Brain microvascular endothelial cell (primary cell): ENCODE data around the gene RTN4IP1.

Source experiments
- DNase-seq: peaks from one replicate; pipeline ENCODE4 v3.0.0-alpha.2; 2020
- H3K27ac ChIP-seq: fragments of 250-450 bp; sonication (Bioruptor Pico); 2 replicates; pipeline ENCODE4 v1.5.1; 2020; ENCODE audit warnings: mild to moderate bottlenecking, moderate library complexity
- H3K27me3 ChIP-seq: fragments of 250-450 bp; sonication (Bioruptor Pico); replicated peaks from 2 replicates; pipeline ENCODE4 v1.5.1; 2020; ENCODE audit warnings: mild to moderate bottlenecking
- H3K36me3 ChIP-seq: fragments of 250-450 bp; sonication (Bioruptor Pico); replicated peaks from 2 replicates; pipeline ENCODE4 v1.5.1; 2020; ENCODE audit warnings: mild to moderate bottlenecking
- H3K4me3 ChIP-seq: 2 replicates; pipeline ENCODE4 v1.5.1; 2011; ENCODE audit warnings: low read depth, mild to moderate bottlenecking, control low read depth, low read length, moderate library complexity
- in situ Hi-C: cut with HindIII; loops from 2 replicates; pipeline ENCODE4 v1.10.0; 2017; ENCODE audit warnings: low sequenced_read_pairs, low pct_ligation_motif_present
- TF ChIP-seq, protein P1 (sequence below): IDR thresholded peaks from 2 replicates; pipeline ENCODE4 v1.5.1; 2011; ENCODE audit warnings: low read depth, mild to moderate bottlenecking, moderate library complexity, low read length, control low read depth, inconsistent platforms; ENCODE audit errors: missing control alignments

Gene RTN4IP1

DNA sequence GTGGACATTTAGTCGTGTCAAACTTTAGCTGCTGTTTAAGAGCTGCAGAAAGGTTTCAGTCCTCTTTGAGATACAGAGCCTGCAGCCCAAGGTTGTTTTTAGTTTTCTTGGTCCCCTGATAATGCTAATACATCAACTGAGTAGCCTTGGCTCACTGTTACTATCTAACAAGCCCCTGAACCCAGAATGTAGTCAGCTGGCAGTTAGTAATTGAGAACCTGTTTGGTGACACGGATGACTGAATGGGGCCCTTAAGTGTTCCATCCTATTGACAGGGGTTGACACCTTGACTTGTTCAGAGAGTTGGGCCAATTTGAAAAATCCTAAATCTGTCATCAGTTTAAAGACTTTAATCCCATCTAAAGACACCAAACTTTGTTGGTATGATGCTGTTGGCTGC lies 2.8 kb downstream of the RTN4IP1 start:
- Histone ChIP-seq H3K4me3 (no peak overlapping the region), H3K27ac (no peak overlapping the region), H3K27me3 (no peaks in the 10 kb centered on the region), H3K36me3 (no peaks in the 10 kb centered on the region)
- no peak for DNase-seq
- TF ChIP-seq, protein P1, sequence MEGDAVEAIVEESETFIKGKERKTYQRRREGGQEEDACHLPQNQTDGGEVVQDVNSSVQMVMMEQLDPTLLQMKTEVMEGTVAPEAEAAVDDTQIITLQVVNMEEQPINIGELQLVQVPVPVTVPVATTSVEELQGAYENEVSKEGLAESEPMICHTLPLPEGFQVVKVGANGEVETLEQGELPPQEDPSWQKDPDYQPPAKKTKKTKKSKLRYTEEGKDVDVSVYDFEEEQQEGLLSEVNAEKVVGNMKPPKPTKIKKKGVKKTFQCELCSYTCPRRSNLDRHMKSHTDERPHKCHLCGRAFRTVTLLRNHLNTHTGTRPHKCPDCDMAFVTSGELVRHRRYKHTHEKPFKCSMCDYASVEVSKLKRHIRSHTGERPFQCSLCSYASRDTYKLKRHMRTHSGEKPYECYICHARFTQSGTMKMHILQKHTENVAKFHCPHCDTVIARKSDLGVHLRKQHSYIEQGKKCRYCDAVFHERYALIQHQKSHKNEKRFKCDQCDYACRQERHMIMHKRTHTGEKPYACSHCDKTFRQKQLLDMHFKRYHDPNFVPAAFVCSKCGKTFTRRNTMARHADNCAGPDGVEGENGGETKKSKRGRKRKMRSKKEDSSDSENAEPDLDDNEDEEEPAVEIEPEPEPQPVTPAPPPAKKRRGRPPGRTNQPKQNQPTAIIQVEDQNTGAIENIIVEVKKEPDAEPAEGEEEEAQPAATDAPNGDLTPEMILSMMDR = no peak
- in situ Hi-C loops = no loop called here

DNA sequence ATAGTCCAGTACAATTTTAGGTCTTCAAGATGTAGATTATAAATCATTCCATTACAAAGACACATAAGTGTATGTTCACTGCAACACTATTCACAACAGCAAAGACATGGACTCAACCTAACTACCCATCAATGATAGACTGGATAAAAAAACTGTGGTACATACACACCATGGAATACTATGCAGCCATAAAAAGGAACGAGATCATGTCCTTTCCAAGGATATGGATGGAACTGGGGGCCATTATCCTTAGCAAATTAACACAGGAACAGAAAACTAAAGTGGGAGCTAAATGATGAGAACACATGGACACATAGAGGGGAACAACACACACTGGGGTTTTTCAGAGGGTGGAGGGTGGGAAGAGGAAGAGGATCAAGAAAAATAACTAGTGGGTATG lies 6.3 kb downstream of the RTN4IP1 start:
- DNase-seq = no peak
- H3K27ac ChIP-seq = no peak overlapping the region
- TF ChIP-seq, protein P1 = no peak
- no peaks in the 10 kb centered on the region for H3K36me3 ChIP-seq
- no peaks in the 10 kb centered on the region for H3K27me3 ChIP-seq
- no peak overlapping the region for H3K4me3 ChIP-seq
- in situ Hi-C loops = no loop called here

DNA sequence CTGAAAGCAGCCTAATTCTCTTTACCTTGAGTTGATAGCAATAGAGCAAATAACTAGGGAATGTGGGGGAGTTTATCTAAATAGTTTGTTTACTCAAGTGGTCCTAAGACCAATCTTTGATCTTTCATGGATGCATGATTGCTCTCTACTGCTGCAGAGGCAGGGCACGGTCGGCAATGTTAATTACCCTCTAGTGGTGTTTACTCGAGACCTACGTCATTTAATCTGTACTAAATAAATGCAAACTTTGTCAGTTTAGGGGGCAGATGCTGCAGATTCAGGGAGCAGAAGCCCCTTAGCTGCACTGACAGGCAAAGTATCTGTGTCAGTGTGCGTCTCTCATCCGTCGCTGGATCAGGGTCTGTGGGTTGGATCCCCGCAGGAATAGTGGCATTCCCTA lies 6.9 kb downstream of the RTN4IP1 start:
- in situ Hi-C loops = no loop called here
- Histone ChIP-seq H3K27ac (no peak overlapping the region), H3K36me3 (no peaks in the 10 kb centered on the region), H3K4me3 (no peak overlapping the region), H3K27me3 (no peaks in the 10 kb centered on the region)
- DNase-seq = no peak
- TF ChIP-seq, protein P1 = no peak

DNA sequence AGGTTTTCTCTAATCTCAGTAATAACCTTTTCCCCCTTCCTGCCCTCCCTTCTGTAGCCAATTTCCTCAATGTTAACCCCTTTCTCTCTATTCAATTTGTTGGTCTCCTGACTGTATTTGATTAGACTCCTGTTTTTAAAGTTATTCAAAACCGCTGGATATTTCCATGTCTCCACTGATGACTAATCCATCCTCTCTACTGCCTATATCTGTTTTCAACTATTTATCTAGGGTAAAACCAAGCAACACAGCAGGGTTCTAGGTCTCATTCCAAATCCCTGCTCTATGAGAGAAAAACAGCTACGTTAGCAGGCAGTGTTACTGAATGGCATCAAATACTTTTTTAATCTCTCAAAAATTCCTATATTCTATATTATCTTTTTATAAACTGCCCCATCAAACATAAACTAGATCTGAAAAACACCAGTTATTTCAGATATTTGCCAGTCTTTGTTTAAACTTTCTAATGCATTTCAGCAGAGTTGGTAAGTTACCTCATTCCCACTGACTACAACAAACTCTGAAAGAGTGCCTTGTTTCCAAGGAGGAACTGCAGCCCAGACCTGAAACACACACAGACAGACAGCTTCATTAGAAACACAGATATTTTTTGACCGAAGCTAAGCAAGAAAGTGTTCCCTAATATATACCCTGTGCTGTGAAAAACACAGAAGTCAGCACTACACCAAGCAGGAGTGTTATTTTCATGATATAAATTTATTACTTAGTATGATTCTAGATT lies 8.2 kb downstream of the RTN4IP1 start:
- H3K27me3 ChIP-seq = no peaks in the 10 kb centered on the region
- TF ChIP-seq, protein P1 = no peak
- in situ Hi-C loops = no loop called here
- H3K27ac ChIP-seq = peak overlapping the region; percentile 64
- H3K4me3 ChIP-seq = no peak overlapping the region
- DNase-seq = peak; percentile 76
- H3K36me3 ChIP-seq = no peaks in the 10 kb centered on the region

DNA sequence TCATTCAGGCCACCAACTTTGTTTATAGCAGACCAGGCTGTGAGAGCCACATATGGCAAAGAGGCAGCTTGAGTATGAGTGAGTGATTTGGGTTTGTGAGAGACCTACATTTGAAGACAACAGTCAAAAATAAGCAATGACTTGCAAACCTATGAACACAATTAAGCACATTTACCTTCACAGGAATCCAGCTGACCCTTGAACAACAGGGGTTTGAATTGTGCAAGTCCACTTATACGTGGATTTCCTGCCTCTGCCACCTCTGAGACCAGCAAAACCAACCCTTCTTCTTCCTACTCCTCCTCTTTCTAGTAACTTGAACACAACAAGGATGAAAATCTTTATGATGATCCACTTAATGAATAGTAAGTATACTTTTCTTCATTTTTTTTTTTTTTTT lies 10.1 kb downstream of the RTN4IP1 start:
- DNase-seq = no peak
- Histone ChIP-seq H3K4me3 (no peak overlapping the region), H3K27me3 (no peaks in the 10 kb centered on the region), H3K27ac (no peak overlapping the region), H3K36me3 (no peaks in the 10 kb centered on the region)
- in situ Hi-C loops = no loop called here
- TF ChIP-seq, protein P1 = no peak

DNA sequence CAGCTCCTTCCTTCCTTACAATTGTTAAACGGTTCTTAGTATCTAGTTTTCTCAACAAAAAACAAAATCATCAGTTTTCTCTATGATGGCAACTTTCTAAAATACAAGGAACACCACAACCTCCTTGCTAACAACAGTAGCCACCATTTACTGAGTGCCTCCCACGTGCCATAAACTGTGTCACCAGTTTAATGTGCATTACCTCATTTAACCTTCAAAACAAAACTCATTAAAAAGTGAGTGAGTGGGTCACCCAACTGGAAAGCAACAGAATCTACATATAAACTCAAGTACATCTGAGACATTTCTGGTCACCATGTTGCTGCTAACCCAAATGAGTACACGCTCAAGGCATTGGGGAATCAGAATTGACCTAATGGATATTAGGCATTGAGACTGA lies 11.0 kb downstream of the RTN4IP1 start:
- Histone ChIP-seq H3K27ac (no peak overlapping the region), H3K27me3 (no peaks in the 10 kb centered on the region), H3K36me3 (no peaks in the 10 kb centered on the region), H3K4me3 (no peak overlapping the region)
- TF ChIP-seq, protein P1 = no peak
- no peak for DNase-seq
- in situ Hi-C loops = no loop called here
